Left cardiac atrium (tissue), 4 donors: ENCODE measurements around the gene ZDHHC14. TPM values are rescaled to one million over a fixed set of nuclear protein-coding genes. Genes with fewer than 3 reads are reported as not detected.

Experiments
- ATAC-seq, 2 donors: fragments of 200-7000 bp; cut with Tn5 transposase; one replicate each; pipeline ENCODE4 v1.9.1; 2020; ENCODE audit warnings: mild to moderate bottlenecking in 2 of 2, moderate library complexity in 2 of 2
- DNase-seq: peaks from one replicate; pipeline ENCODE4 v3.0.0-alpha.2; 2020
- intact Hi-C, 2 donors: fragments of 100-400 bp; cut with DNase I; formaldehyde crosslinking; loops; one replicate each; pipeline versions ENCODE4 v1.14.1 to v1.15.1; 2022 to 2023
- total RNA-seq, 2 donors: library from RNA; stranded (reverse); fragmentation: NEBNext Ultra II Directional; extraction: Animal tissue kit (Norgen Biotek cat#: 25700); gene quantifications; one replicate each; pipeline ENCODE4 v1.2.1, GENCODE V29; 2021
- donor health status: DM: no; HTN: yes; CAD: no.
- donor health status: DM: no; HTN: yes; CAD: no; lungs with severe emphysema.
- donor health status: DM: yes; HTN: yes; CAD: no.
- donor health status: Dilated cardiomyopathy.

ZDHHC14 gene
- total RNA-seq, 2 donors from 2014 or later = 12.1 to 12.3 TPM

DNA sequence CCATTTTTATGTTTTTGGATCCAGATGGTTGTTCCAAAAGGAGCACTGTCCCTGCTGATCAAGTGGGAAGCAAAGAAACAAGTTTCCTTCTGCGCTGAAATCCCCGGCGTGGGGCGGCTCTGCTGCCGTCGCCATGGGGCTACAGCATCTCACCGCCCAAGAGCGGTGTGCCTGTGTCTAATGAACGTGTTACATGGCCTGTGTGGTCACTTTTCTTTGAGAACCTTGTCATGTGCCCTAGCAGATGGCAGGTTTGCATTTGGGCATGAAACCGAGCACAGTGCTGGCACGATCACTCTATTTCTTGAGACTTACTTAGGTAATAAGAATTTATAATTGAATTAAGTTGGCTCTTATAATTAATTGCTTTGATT is 51.9 kb downstream of the ZDHHC14 start:
- intact Hi-C loops = no loop called here
- no peak for DNase-seq
- no peak for ATAC-seq

DNA sequence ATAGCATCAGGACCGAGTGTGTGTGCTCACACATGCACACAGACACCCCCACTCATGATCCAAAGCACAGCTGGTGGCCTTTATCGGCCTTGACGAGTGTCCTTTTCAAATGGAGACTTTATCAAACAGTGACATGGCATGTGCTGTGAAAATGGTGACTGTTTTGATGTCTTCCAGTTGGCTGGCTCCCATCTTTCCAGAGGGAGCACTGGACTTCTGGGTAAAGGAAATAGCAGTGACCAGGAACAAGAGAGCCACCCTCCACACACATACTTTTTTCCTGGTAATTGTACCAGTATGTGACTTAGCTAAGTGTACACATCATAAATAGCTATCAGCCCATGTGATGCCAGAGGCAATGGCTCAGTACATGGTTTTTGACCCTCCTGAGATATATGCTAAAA is 52.7 kb downstream of the ZDHHC14 start:
- no peak for ATAC-seq
- no peak for DNase-seq

DNA sequence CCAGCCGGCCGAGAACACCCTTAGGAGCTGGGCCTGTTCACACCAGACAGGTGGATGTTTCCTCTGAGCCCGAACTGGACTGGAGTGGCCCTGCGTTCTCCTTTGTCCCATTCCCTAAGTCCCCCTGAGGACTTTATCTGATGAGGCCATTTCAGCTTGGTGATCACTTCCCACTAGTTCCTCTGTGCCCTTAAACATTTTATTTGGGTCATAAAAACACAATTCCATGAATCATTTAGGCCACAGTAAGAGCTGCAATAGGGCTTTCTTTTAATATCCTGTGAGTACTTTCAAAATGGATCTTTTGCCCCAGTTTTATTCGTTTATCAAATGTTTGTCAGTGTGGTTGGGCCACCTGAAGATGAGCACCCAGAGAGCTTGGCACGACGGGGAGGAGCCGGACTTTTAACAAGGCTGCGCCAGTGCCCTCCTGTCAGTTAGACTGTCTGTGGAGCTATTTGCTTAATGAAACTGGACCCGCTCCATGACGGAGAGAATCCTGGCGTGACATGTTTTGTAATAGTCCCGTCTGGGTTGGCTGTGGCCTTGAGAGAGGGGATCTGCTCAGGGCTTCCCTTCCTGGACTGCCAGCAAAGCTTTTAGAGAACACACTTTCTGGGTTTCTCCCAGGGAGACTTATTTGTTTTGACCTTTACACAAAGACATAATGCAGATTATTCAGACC is 53.5 kb downstream of the ZDHHC14 start:
- ATAC-seq (peak; percentile 56 to 77), DNase-seq (peak; percentile 56)
- intact Hi-C loops = no loop called here

More for the DNA sequence above, 52.7 kb downstream of the ZDHHC14 start:
- intact Hi-C loops = no loop called here

DNA sequence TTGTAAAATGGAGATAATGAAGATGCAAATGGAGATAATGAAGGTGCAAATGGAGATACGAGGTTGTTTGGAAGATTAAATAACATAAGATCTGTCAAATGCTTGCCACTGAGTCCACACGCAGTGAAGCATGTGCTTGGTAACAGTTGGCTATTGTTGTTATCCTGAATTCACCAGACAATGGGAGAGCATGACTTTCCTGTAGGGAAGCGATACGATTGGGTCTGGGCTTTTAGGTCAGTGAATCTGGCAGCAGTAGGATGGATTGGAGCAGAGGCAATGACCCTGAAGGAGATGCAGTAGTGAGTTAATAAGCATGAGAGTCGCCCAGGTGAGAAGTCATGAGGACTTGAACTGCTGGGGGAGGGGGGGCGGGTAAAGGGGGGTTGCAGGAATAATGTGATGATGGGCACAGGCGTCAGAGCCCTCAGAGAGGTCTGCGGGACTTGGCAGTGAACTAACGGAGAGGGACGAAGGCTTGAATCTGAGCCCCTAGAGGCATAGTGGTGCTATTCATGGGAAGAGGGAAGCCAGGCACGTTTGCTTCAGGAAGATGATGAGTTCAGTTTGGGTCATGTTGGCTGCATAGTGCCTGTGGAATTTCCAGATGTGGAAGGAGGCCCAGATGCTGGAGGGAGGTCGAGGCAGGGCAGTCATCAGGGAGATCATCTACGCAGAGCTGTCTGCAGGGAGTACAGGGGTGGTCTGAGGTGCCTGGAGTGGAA is 55.4 kb downstream of the ZDHHC14 start:
- intact Hi-C loops = no loop called here
- ATAC-seq (peak in 1 of 2 donors; percentile 27), DNase-seq (no peak)

DNA sequence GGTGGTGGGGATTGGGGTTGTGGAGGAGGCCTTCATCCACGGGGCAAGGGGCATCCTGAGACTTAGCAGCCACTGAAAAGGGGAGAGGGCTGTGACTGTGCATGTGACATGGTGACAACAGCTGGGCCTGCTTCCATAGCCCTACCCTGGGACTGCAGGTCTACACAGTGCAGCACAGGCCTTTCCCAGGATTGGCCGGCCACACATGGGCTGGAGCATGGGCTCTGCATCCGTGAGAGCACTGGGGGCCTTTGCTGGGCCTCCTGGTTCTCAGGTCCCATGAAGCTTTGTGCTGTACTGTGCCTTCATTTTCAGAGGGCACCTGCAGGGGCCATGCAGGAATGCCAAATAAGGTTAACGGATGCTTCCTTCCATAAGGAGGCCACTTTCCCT is 56.0 kb downstream of the ZDHHC14 start:
- intact Hi-C loops = no loop called here
- DNase-seq (no peak), ATAC-seq (peak in 1 of 2 donors; percentile 11)

DNA sequence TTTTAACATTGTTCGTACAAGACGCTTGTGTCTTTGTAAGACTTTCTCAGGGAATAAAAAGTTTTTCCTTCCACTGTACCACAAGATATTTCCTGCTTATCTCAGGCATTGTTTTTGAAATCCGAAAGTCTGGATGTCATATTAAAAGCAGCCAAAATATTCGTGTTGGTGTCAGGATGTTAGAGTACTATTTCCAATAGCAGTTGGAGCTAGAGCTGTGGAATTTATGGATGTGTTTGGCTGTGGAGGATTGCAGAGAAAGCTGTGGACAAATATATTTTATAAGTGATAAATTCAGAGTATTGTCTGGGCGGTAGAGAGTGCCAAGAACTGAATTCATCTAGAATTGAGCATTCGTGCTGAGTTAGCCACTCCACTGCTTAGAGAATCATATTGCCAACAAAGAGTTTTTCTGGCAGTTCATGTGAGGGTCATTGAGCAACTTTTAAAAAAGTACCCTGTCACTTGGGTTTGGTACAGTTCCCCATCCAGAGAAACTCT is 57.7 kb downstream of the ZDHHC14 start:
- intact Hi-C loops = no loop called here
- DNase-seq (no peak), ATAC-seq (peak; percentile 23 to 51)

DNA sequence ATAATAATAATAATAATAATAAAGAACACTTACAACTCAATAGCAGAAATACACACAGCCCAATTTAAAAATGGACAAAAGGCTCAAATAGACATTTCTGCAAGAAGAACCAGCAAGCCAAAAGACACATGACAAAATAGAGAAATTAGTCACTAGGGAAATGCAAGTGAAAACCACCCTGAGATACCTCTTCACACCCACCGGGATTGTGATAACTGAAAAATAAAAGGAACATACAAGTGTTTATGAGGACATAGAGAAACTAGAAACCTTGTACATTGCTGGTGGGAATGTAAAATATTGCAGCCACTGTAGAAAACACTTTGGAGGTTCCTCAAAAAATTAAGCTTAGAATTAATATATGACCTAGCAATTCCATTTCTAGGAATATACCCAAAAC is 59.2 kb downstream of the ZDHHC14 start:
- ATAC-seq (no peak), DNase-seq (no peak)
- intact Hi-C loops = no loop called here

DNA sequence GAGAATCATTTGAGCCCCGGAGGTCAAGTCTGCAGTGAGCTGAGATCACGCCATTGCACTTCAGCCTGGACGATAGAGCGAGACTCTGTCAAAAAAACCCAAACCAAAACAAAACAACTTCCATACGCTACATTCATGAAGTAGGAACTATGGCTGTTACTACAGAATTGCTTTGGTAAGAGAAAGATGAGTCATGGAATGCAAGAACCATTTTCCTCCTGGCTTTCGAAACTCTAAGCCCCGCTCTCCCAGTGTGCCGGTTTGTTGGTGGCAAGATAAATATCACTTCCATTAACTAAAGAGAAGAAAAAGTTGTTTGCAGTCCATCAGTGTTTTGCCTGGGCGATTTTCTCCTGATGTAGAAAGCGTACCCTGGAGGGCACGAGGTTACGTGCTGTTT is 61.3 kb downstream of the ZDHHC14 start:
- ATAC-seq (no peak), DNase-seq (no peak)
- intact Hi-C loops = no loop called here

DNA sequence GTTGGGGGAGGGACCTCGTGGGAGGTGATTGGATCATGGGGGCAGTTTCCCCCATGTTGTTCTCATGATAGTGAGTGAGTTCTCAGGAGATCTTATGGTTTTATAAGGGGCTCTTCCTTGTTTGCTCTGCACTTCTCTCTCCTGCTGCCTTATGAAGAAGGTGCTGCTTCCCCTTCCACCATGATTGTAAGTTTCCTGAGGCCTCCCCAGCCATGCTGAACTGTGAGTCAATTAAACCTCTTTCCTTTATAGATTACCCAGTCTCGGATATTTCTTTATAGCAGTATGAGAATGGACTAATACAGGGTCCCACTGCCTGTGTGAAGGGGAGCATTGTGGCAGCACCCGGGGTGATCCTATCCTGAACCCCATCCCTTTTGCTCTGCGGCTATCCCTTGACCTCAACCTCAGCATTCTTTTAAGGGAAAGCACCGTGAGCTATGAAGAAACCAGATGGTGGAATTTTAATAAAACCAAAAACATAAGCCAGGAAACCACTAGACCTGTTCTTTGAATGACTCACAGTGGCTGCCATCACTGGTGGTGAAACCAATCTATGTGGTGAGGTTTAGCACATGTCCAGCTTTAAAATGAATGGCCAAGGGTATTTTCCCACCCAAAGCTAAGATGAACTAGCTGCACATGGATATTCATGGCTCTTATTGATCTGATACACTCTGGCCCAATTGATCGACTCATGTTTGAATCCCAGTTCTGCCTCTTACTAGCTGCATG is 62.2 kb downstream of the ZDHHC14 start:
- intact Hi-C loops = no loop called here
- ATAC-seq = no peak
- no peak for DNase-seq

DNA sequence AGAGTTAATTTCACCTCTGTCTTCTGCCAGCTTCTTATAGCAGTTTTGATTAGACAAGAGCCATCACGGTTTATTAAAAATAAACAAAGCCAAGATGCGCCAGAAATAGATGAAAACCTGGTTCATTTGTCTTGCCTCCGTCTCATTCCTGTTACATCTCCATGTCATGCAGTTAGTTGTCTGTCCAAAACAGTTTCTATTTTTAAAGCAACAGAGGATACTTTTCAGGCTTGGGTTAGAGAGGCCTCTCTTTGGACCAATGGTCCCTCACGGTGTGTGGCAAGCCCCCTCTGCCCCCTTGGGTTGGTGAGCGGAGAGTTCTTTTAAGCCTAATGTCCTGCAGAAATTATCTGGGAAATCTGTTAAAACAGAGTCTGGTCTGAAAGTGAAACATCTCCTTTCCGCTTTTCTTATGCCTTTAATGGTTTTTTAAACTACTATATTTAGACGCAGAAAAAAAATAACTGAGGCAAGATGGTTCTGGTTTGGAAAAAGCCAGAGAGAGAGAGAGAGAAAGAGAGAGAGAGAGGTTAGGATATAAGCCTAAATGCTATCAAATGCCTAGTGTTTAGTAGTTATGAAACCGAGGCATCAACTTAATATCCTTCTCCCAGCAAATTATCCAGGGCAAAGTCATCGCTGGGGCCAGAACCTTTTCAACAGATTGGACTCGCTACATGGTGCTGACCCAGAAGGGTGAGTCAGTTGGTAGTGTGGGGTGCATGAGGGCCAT is 64.5 kb downstream of the ZDHHC14 start:
- intact Hi-C loops = no loop called here
- no peak for DNase-seq
- ATAC-seq = no peak

DNA sequence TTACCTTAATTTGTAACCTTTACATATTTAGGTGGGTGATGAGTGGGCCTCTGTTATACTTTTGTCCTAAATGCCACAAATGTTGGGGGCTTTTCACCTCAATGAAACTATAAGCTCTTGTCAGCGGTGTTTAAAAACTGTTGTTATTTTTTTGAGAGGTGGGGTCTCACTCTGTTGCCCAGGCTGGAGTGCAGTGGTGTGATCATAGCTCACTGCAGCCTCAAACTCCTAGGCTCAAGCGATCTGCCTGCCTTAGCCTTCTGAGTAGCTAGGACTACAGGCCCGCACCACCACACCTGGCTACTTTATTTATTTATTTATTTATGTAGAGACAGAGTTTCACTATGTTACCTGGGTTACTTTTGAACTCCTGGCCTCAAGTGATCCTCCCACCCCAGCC is 66.7 kb downstream of the ZDHHC14 start:
- DNase-seq (no peak), ATAC-seq (no peak)
- intact Hi-C loops = no loop called here

DNA sequence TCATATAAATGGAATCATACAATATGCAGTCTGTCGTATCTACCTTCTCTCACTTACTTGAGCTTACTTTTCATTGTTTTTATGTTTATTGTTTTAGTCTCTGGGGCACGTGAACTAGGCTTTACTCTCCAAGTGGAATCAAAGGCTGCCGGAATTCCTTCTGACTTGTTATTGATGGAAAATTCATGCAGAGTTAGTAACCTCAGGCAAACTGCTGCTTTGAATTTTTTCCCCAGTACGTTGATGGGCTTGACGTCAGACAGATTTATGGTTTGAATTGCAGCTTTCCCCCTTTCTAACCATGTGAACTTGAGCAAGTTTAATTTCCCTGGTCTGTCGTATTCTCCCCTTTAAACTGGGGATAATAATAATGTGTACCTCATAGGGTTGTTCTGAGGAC is 68.6 kb downstream of the ZDHHC14 start:
- DNase-seq = no peak
- intact Hi-C loops = no loop called here
- no peak for ATAC-seq

DNA sequence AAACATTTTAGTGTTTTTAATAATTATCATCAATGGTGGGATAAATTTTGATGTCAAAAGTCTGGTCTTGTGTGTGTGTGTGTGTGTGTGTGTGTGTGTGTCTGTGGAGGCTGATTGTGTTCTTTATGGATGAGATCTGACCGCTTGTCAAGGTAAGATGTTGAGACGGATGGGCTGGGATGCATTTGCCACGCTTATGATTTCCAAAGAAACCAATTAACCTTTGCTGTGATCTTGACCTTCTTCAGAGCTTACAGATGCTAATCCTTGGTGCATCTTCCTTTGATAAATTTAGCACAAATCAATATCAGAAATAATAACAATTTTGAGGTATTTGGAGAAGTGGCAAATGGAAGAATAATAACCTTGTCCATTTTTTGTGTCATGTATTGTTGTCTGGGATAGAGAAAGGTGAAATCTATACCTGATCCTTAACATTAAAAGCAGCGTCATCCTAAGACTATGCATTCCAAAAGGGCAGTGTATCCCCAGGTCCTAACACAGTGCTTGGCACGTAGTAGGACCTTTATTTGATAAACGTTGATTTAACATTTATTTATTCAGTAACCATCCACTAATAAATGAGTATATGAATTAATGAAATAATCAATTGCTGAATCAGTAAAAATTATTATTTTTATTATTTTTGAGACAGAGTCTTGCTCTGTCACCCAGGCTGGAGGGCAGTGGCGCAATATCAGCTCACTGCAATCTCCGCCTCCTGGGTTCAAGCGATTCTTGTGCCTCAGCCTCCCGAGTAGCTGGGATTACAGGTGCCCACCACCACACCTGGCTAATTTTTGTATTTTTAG is 70.1 kb downstream of the ZDHHC14 start:
- no peak for ATAC-seq
- no peak for DNase-seq
- intact Hi-C loops = no loop called here

DNA sequence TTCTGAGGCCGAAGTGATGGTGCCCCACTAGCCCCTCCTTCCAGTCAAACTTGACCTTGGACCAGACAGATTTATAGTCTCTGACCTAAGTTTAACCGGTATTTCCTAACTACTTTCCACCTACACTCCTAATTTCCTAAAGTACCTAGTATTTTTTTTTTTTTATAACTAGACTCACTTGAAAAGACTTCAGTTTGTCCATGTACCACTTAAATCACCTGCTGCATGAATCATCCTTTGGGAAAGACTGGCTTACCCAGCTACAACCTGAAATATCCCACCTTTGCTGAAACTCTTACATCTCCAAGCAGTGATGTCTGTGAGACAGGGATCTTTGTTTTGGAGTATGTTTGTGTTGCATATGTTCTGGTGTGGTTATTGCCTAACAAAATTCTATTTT is 71.1 kb downstream of the ZDHHC14 start:
- DNase-seq = no peak
- ATAC-seq = no peak
- intact Hi-C loops = no loop called here

DNA sequence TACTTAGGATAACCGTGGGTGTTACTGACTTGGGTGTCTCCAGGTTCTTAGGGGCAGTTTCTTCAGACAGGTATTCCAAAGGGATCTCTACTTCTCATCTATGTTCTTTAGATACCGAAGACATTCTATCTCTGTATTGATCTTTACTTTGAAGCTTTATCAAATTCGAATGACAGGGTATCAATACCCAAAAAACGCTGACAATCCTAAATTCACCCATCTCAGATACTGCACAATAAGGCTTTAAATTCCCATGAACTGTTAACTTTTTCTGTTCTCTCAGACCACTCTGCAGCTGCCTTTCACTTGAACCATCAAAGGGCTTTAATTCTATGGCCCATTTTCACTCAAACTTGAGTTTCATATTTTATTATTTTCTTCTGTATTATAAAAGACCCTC is 72.1 kb downstream of the ZDHHC14 start:
- intact Hi-C loops = no loop called here
- ATAC-seq (no peak), DNase-seq (no peak)

DNA sequence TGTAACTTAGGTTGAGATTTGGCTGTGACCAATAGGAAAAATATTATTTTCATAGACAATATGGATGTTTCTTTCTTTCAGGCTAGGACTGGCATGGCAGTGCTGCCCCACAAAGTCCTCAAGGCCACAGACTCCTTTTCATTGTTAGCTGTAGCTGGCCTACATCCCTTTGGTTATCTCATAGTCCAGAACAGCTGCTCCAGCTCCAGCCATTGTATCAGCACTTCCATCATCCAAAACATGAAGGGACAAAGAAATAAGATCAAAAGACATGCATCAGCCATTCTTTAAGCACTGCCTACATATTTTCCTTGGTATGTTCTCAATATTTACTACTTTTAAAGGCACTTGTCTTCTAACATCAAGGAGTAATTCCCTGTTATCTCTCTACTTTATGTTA is 73.0 kb downstream of the ZDHHC14 start:
- ATAC-seq = no peak
- intact Hi-C loops = no loop called here
- no peak for DNase-seq

DNA sequence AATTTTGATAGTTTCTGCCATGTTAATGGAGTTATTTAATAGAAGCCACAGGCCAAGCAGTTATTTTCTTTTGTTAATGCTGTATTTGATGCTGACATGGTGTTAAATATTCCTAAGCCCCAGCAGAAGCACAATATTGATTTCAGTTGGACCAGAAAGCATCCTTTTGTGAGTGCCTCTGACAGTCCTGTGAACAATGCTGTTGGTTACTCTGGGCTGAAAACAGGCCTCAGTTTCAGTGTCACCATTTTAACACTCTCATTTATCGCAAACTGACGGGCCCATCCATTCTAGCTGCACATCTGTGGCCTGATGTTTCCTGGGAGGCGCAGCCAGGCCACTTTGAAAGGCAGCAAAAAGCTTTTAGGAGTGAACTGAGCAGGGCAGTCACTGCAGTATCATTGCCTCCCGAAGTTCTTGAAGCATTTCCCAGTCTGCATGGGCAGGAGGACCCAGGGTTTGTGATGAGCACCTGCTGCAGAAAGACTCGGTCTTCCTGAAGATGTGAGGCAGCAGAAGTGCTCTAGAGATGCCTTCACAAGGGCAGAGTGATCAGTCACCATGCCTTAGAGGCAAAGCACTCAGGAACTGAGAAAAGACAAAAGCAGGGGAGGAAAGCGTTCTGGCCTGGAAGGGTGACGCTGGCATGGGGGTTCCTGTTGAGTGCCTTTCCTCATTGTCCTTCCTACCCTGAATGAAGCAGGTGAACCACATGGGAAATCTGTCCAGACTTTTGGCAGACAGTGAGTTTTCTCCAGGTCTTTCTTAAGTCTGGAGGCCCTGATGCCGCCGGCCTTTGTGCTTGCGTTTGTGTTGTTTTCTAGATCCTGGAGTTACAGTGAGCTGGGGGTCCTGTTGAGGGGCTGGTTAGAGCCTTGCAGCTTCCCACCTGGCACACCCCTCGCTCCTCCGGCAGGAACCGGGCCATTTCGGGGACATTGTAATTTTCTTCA is 74.0 kb downstream of the ZDHHC14 start:
- intact Hi-C loops = no loop called here
- ATAC-seq (no peak), DNase-seq (no peak)
